Right lobe of liver (tissue), 6 donors: Measurements from ENCODE around the gene CDK2AP2. TPM values are rescaled to one million over a fixed set of nuclear protein-coding genes. Genes with fewer than 3 reads are reported as not detected.

Experiments used
- ATAC-seq, 4 donors: fragments of 200-7000 bp; cut with Tn5 transposase; one replicate each; pipeline ENCODE4 v1.9.1; 2020; ENCODE audit warnings: mild to moderate bottlenecking in 4 of 4, moderate library complexity in 4 of 4
- DNase-seq, 3 donors: peaks; one replicate each; pipeline ENCODE4 v3.0.0-alpha.2; 2020
- H3K27ac ChIP-seq, 3 donors: fragments of 200-600 bp; one replicate each; pipeline ENCODE4 v1.8.0; 2022
- H3K27me3 ChIP-seq, 2 donors: fragments of 200-600 bp; one replicate each; pipeline ENCODE4 v1.8.0; 2022
- H3K36me3 ChIP-seq, 4 donors: fragments of 200-600 bp; sonication (generic) in 1 of 4; one replicate each; pipeline versions ENCODE4 v1.5.1 to v1.8.0; 2017 to 2022; ENCODE audit warnings: control low read depth in 1 of 4
- H3K4me1 ChIP-seq, 4 donors: fragments of 200-600 bp; sonication (generic) in 1 of 4; one replicate each; pipeline versions ENCODE4 v1.5.1 to v1.8.0; 2017 to 2022; ENCODE audit warnings: control low read depth in 1 of 4
- H3K4me3 ChIP-seq, 3 donors: fragments of 200-600 bp; one replicate each; pipeline ENCODE4 v1.8.0; 2022
- H3K9me3 ChIP-seq, 4 donors: fragments of 200-600 bp; sonication (generic) in 1 of 4; one replicate each; pipeline versions ENCODE4 v1.5.1 to v1.8.0; 2017 to 2022; ENCODE audit warnings: control low read depth in 1 of 4
- POLR2A ChIP-seq: fragments of 450-650 bp; IDR thresholded peaks from one replicate; pipeline ENCODE4 v1.6.1; 2017; ENCODE audit warnings: antibody characterized with exemption, mild to moderate bottlenecking
- WGBS: methylation state at CpG from one replicate; pipeline ENCODE4 v1.1.6; 2018; ENCODE audit warnings: low coverage, low lambda C conversion rate; ENCODE audit not compliant: insufficient coverage; ENCODE audit errors: missing lambda C conversion rate; 5-methylcytosine and 5-hydroxymethylcytosine counted together
- intact Hi-C, 2 donors: fragments of 100-400 bp; cut with DNase I; formaldehyde crosslinking; loops; one replicate each; pipeline versions ENCODE4 v1.11.2 to v1.14.1; 2022
- total RNA-seq, 6 experiments: library from RNA; depleted of rRNA in 2 of 6; stranded (reverse); fragments of >200 nt in 2 of 6; fragmentation: NEBNext Ultra II Directional in 3 of 6; extraction: Animal tissue kit (Norgen Biotek cat#: 25700) in 3 of 6; gene quantifications; one replicate each; pipeline versions ENCODE4 v1.1.0 to v1.2.4, GENCODE V29; 2016 to 2023
- TF ChIP-seq, protein P1 (sequence below), 4 donors: fragments of 200-600 bp in 3 of 4; fragments of 450-650 bp in 1 of 4; IDR thresholded peaks; one replicate each; pipeline versions ENCODE4 v1.5.1 to v1.8.0; 2016 to 2022; ENCODE audit warnings: antibody characterized with exemption in 4 of 4, mild to moderate bottlenecking in 2 of 4
- donor health status: DM: no; HTN: yes; CAD: no.
- donor health status: DM: no; HTN: no; CAD: no.
- donor health status: DM: no; HTN: no; CAD: no.
- donor health status: DM: no; HTN: yes; CAD: no.
- donor health status: DM: no; HTN: yes; CAD: no.

Gene CDK2AP2
- total RNA-seq, 6 experiments from 2014 or later = 45.2 to 74.9 (median 55.7) TPM

DNA sequence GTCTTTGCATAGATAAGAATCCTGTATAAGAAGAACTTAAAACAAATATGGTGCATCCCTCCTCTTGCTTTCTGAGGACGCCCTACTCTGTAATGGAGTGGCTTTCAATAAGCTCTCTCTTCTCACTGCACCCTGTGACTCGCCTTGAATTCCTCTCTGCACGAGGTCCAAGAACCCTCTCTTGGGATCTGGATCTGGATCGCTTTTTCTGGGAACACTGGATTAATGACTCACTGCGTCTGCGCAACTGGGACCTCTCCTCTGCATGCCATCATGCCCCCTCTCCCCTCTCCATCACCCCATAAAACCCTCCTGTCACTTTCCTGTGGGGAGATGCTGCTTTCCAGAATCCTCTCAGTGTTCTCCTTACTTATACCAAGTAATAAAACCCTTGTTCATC is 30.3 kb upstream of the CDK2AP2 start:
- no peak for TF ChIP-seq POLR2A
- TF ChIP-seq, protein P1, sequence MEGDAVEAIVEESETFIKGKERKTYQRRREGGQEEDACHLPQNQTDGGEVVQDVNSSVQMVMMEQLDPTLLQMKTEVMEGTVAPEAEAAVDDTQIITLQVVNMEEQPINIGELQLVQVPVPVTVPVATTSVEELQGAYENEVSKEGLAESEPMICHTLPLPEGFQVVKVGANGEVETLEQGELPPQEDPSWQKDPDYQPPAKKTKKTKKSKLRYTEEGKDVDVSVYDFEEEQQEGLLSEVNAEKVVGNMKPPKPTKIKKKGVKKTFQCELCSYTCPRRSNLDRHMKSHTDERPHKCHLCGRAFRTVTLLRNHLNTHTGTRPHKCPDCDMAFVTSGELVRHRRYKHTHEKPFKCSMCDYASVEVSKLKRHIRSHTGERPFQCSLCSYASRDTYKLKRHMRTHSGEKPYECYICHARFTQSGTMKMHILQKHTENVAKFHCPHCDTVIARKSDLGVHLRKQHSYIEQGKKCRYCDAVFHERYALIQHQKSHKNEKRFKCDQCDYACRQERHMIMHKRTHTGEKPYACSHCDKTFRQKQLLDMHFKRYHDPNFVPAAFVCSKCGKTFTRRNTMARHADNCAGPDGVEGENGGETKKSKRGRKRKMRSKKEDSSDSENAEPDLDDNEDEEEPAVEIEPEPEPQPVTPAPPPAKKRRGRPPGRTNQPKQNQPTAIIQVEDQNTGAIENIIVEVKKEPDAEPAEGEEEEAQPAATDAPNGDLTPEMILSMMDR (IDR thresholded peaks at IDR 0.05) = no peak
- no peaks in the 10 kb centered on the region for H3K4me1 ChIP-seq
- no peak overlapping the region for H3K4me3 ChIP-seq
- intact Hi-C loops = no loop called here
- H3K9me3 ChIP-seq = no peaks in the 10 kb centered on the region
- no peak for DNase-seq
- WGBS = 81% methylated on average over 6 of the region's 6 CpGs
- H3K36me3 ChIP-seq = no peaks in the 10 kb centered on the region
- ATAC-seq = no peak
- no peaks in the 10 kb centered on the region for H3K27me3 ChIP-seq
- H3K27ac ChIP-seq = no peak overlapping the region

DNA sequence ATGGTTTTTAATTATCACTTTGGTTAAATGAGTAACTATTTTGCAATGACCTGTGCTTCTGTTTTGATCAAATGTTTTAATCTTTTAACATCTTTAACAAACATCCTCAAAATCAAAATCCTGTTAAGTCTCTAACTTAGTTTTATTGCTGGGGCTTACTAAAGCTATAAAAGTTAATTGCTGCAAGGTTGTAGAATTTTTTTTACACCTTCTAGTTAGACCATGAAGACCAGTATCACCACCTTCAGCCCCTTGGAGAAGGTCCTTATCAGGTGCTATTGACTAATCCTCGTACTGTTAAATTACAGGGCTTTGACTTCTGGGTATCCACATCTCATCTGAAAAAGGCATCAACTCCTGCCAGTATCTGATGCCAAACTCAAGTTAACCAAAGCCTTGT is 27.6 kb upstream of the CDK2AP2 start:
- Histone ChIP-seq H3K27me3 (no peaks in the 10 kb centered on the region), H3K36me3 (no peaks in the 10 kb centered on the region), H3K9me3 (no peaks in the 10 kb centered on the region), H3K4me1 (no peaks in the 10 kb centered on the region), H3K4me3 (no peak overlapping the region), H3K27ac (no peak overlapping the region)
- intact Hi-C loops = no loop called here
- TF ChIP-seq, protein P1 (IDR thresholded peaks at IDR 0.05) = no peak
- no peak for TF ChIP-seq POLR2A
- DNase-seq (no peak), ATAC-seq (no peak)
- WGBS = 67% methylated on average over 1 of the region's 1 CpG

DNA sequence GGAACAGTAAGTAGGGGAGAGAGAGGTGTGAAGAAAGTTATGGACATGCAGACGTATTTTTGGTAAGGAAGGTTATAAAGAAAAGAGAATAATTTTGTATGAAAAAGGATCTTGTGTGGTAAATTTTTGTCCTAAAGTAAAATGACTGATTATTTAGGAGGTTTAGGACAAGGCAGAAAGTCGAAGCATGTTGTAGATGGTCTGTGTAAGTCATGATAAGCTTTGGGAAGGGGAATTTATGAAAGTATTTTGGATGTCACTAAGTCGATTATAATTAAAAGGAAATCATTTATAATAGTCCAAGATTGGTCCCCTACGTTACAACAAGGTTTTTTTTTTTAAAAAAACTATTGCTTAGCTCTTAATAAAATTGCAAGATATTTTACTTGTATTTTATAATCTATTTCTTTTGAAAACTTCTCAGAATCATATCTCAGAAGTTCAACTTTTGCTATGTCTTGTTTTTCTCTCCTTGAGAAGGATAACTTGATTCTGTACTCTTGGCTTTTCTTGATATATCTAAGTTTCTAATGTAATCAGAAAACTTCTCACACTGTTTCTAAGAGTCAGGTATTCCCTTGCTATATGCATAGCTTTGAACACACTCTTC is 26.2 kb upstream of the CDK2AP2 start:
- H3K27ac ChIP-seq = no peak overlapping the region
- WGBS = 38% methylated on average over 4 of the region's 4 CpGs
- H3K27me3 ChIP-seq = no peaks in the 10 kb centered on the region
- DNase-seq (no peak), ATAC-seq (no peak)
- no peaks in the 10 kb centered on the region for H3K36me3 ChIP-seq
- H3K4me3 ChIP-seq = no peak overlapping the region
- TF ChIP-seq, protein P1 (IDR thresholded peaks at IDR 0.05) = no peak
- no peak for TF ChIP-seq POLR2A
- H3K9me3 ChIP-seq = no peaks in the 10 kb centered on the region
- no peaks in the 10 kb centered on the region for H3K4me1 ChIP-seq
- intact Hi-C loops = no loop called here

DNA sequence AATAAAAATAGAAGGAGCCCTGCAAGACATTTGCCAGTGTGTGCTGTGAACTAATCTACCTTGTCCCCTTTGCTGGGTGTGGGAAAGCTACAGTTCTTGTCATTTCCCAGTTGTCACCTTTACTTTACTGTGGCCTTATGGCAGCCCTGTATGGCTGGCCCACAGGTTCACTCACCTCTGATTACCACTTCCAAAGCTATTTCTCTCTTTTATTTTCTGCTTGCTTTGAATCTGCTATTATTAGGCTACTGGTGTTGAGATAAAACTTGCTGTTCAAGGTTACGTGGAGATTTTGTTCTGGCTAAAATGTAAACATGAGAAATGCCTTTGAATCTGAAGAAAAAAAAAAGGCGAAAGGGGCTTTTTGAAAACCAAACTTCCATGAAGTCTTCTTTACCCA is 24.9 kb upstream of the CDK2AP2 start:
- no peaks in the 10 kb centered on the region for H3K36me3 ChIP-seq
- WGBS = 90% methylated on average over 2 of the region's 2 CpGs
- ATAC-seq (no peak), DNase-seq (no peak)
- H3K9me3 ChIP-seq = no peaks in the 10 kb centered on the region
- H3K4me1 ChIP-seq = no peaks in the 10 kb centered on the region
- TF ChIP-seq, protein P1 (IDR thresholded peaks at IDR 0.05) = no peak
- no peak for TF ChIP-seq POLR2A
- intact Hi-C loops = no loop called here
- H3K27me3 ChIP-seq = no peaks in the 10 kb centered on the region
- H3K27ac ChIP-seq = no peak overlapping the region
- no peak overlapping the region for H3K4me3 ChIP-seq

DNA sequence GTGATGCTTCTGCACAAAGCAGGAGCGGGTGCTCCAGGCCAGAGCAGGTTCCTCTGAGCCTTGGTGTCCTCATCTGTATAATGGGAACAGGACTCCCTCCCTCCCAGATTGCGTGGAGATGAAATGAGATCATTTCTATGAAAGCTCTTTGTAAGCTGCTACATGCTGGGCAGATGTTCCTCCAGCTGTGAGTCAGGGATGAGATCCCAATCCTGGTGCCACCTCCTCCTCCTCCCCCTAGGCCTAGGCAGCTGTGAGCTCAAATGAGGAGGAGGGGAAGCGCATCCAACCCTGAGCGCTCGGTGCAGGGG is 22.3 kb upstream of the CDK2AP2 start:
- DNase-seq (no peak), ATAC-seq (no peak)
- WGBS = 80% methylated on average over 1 of the region's 5 CpGs
- Histone ChIP-seq H3K27ac (no peak overlapping the region), H3K9me3 (no peaks in the 10 kb centered on the region), H3K36me3 (no peaks in the 10 kb centered on the region), H3K4me1 (peaks cover 0 to 9% (median 3%) of the 10 kb centered on the region in 4 donors), H3K4me3 (no peak overlapping the region), H3K27me3 (no peaks in the 10 kb centered on the region)
- intact Hi-C loops = no loop called here
- TF ChIP-seq, protein P1 (IDR thresholded peaks at IDR 0.05) = no peak
- TF ChIP-seq POLR2A = no peak
